A549 (cell line): ENCODE data around the gene KNOP1.

ENCODE experiments used
- CTCF ChIP-seq: fragments of >200 bp; sonication (Bioruptor Twin); formaldehyde crosslinking; IDR thresholded peaks from 3 replicates; pipeline ENCODE4 v1.5.1; 2016
- E2F6 ChIP-seq: IDR thresholded peaks from 2 replicates; pipeline ENCODE4 v1.6.1; 2012; ENCODE audit warnings: low read depth, borderline replicate concordance
- HDAC2 ChIP-seq: fragments of 200-600 bp; sonication (generic); IDR thresholded peaks from 2 replicates; pipeline ENCODE4 v1.6.1; 2016
- MAX ChIP-seq: IDR thresholded peaks from 2 replicates; pipeline ENCODE4 v1.6.1; 2012
- POLR2A ChIP-seq: IDR thresholded peaks from 2 replicates; pipeline ENCODE4 v1.6.1; 2012; ENCODE audit warnings: mild to moderate bottlenecking, low read length
- ZSCAN20 ChIP-seq: fragments of 250-450 bp; sonication (Bioruptor Pico); IDR thresholded peaks from 2 replicates; pipeline ENCODE4 v1.8.0; 2022; ENCODE audit warnings: mild to moderate bottlenecking, moderate library complexity

DNA sequence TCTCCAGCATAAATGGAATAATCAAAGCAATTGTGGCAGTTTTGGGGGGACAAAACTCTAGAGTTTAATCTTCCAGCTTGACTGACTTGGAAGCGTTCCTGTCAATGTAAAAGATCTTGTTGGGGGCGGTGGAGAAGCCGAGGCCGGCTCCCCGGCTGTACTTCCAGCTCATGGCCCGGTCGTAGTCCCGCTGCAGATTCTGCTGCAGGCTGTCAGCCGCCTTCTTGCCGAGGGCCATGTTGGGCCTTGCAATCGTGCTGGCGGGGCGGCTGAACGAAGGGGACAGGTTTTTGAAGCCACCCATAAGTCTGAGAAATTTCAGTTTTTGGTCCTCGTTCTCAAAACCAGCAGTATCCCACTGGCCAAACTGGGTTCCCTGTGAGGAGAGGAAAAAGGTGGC is 11.2 kb downstream of the KNOP1 start:
- TF ChIP-seq ZSCAN20 = no peak
- no peak for TF ChIP-seq CTCF
- TF ChIP-seq HDAC2 = no peak
- no peak for TF ChIP-seq MAX
- no peak for TF ChIP-seq POLR2A
- TF ChIP-seq E2F6 = no peak
